Stimulated activated naive CD8-positive, alpha-beta T cell treated with anti-CD3 and anti-CD28 coated beads, Interleukin-15, Interleukin-2, amounts not matched to agents 100 ng/mL and 50 ng/mL, for 24 hours (primary cell): ENCODE measurements around the gene GALK1.
"Not testable (repeated sequence)": the region's sequence is repeated elsewhere in the genome, so short reads cannot be mapped to it uniquely, and the experiment has no call there.

Experiments
- H3K27ac Mint-ChIP-seq: one replicate; pipeline ENCODE4 v1.8.0; 2021; ENCODE audit warnings: mild to moderate bottlenecking, mixed read lengths
- H3K27me3 Mint-ChIP-seq: one replicate; pipeline ENCODE4 v1.8.0; 2021; ENCODE audit warnings: mixed read lengths
- H3K36me3 Mint-ChIP-seq: one replicate; pipeline ENCODE4 v1.8.0; 2021; ENCODE audit warnings: low read depth, mixed read lengths
- H3K4me1 Mint-ChIP-seq: one replicate; pipeline ENCODE4 v1.8.0; 2021; ENCODE audit warnings: low read depth, mixed read lengths
- H3K4me3 Mint-ChIP-seq: one replicate; pipeline ENCODE4 v1.8.0; 2021; ENCODE audit warnings: mild to moderate bottlenecking, mixed read lengths
- H3K9me3 Mint-ChIP-seq: one replicate; pipeline ENCODE4 v1.8.0; 2021; ENCODE audit warnings: mixed read lengths

The GALK1 gene

DNA sequence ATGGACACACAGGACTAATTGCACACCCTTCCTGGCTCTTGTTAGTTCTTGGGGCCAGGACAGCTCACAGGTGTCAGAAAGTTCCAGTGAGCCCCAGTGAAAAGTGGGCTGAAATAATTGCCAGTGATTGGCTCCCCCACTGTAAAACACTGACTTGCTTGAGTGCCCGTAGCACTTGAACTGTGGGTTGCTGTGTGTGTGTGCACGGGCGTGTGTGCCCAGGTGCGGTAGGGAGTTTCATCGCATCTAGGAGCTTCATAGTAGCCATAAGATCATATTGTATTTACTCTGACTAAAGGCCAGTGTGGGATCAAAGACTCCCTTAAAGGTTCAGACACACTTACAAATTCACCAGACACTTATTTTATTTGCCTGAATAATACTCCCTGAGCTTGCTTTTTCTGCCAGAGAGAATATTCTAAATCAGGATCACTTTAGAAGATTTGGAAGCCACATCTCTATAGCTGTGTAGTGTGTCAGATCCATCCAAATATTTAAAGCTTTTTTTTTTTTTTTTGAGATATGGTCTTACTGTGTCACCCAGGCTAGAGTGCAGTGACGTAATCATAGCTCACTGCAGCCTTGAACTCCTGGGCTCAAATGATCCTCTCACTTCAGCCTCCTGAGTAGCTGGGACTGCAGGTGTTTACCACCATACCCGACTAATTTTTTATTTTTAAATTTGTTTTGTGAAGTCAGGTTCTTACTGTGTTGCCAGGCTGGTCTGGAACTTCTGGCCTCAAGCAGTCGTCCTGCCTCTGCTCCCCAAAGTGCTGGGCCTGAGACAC is 31.0 kb upstream of the GALK1 start:
- Mint-ChIP-seq H3K36me3 (peaks cover 34% of the 10 kb centered on the region), H3K27me3 (no peaks in the 10 kb centered on the region), H3K4me3 (no peak overlapping the region), H3K27ac (no peak overlapping the region), H3K9me3 (no peaks in the 10 kb centered on the region), H3K4me1 (peaks cover 22% of the 10 kb centered on the region)

DNA sequence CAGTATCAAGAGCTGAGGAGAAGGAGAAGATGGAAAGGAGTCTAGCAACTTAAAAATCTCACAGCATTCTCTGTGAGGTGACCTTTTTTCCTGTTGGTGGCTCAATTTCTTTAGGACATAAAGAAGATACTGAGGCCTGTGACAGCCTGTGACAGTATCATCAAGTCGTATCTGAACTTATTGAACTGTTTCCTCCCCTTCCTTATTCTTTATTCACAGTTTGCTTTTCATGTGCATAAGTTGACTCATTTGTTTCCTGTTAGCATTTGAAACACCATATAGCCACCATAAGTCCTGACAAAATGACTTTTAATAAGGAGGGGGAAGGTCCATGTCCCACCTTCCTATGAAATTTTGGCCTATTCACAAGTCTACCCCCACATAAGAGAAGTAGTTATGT is 28.5 kb upstream of the GALK1 start:
- H3K27ac Mint-ChIP-seq = peak overlapping the region; percentile 43
- H3K9me3 Mint-ChIP-seq = no peaks in the 10 kb centered on the region

DNA sequence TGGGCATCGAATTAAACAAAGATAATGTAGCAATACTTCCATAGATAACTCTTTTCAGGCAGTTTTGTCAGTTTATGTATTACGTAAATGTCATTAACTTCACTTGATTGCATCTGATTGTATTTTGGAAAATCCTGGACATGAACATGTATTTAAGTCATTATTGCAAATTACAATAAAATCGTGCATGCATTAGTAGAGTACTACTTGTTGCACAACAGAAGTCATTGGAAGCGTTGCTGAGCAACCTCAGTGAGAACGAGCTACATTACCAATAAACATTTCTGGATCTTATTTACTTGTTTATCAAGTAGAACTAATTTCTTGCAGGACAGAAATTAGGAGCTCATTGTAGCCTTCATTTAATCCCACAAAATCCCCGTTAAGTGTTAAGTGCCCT is 26.3 kb upstream of the GALK1 start:
- Mint-ChIP-seq H3K36me3 (peaks cover 29% of the 10 kb centered on the region), H3K27me3 (no peaks in the 10 kb centered on the region), H3K27ac (no peak overlapping the region), H3K9me3 (no peaks in the 10 kb centered on the region), H3K4me3 (no peak overlapping the region), H3K4me1 (peaks cover 44% of the 10 kb centered on the region)

More for the DNA sequence above, 28.5 kb upstream of the GALK1 start:
- Mint-ChIP-seq H3K4me1 (peaks cover 28% of the 10 kb centered on the region), H3K36me3 (peaks cover 33% of the 10 kb centered on the region), H3K4me3 (no peak overlapping the region), H3K27me3 (no peaks in the 10 kb centered on the region)

DNA sequence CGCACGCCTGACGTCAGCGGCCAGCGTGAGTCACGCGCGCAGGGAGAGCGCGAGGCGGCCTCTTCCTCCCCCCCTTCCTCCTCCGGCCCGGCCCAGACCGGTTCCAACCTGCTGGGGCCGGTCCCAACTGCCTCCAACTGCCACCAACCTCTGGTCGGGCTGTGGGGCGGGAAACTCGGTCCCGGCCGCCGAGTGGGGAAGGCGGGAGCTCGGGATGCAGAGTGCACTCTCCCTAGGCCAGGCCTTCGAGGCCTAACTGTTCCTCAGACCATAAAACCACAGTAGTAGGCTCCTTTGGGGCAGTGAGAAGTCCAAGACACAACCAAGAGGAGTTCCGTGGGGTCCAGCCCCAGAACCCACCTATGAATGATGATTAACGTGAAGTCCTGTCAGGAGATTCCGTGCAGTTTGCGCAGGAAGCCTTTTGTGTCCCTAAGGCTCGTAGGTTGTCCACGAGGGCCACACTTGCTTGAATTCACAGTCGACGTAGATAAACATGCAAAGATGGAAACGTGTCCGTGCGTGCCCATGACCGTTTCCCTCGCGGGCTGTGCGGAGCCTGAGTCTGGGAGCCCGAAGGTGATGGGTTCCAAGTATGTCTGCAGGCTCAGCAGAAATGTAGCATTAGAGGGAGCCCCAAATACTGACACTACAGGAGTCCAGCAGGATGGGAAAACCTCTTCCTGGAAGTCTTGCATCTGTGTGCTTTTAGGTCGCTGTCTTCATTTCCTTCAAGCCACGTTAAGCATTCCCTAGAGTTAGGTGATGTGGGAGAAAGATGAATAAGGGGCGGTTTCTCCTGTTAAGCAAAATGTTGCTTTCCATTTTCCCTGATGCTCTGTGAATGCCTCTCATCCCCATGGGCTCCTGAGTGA is 20.3 kb upstream of the GALK1 start:
- Mint-ChIP-seq H3K27me3 (no peaks in the 10 kb centered on the region), H3K9me3 (no peaks in the 10 kb centered on the region), H3K27ac (peak overlapping the region; percentile 100), H3K36me3 (peaks cover 10% of the 10 kb centered on the region), H3K4me1 (peaks cover 60% of the 10 kb centered on the region), H3K4me3 (peak overlapping the region; percentile 88)

DNA sequence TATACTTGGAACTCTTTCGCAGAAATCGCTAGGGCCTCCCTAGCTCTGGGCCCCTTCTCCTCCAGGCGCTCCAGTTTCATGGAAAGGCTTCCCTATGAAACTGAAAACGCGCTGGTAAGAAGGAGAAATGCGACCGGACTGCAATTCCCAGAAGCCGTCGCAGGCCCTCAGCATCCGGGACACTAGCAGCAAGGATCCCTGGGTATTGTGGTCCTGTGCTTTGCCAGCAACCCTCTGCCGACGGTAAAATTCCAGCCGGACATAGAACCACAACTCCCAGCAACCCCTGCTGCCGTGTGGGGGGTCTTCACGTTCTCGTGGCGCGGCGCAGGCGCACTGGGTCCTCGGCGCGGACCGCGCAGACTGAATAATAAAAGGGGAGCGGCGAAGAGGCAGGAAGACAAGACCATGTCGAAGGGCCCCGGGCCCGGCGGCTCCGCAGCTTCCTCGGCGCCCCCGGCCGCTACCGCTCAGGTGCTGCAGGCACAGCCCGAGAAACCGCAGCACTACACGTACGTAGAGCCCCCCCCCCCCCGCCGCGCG is 19.6 kb upstream of the GALK1 start, which contains the start of gene UNK:
Gene UNK, plus strand, starts transcription at position 334 of the 543 bp plus-strand sequence. Its CDS starts 75 bp downstream, at position 409.
- H3K4me3 Mint-ChIP-seq = peak within 1 kb of the TSS; percentile 88
- H3K4me1 Mint-ChIP-seq = peaks cover 67% of the 10 kb centered on the region
- peak within 1 kb of the TSS; percentile 100 for H3K27ac Mint-ChIP-seq
- H3K27me3 Mint-ChIP-seq = no peaks in the 10 kb centered on the region
- no peaks in the 10 kb centered on the region for H3K9me3 Mint-ChIP-seq
- peaks cover 13% of the 10 kb centered on the region for H3K36me3 Mint-ChIP-seq

DNA sequence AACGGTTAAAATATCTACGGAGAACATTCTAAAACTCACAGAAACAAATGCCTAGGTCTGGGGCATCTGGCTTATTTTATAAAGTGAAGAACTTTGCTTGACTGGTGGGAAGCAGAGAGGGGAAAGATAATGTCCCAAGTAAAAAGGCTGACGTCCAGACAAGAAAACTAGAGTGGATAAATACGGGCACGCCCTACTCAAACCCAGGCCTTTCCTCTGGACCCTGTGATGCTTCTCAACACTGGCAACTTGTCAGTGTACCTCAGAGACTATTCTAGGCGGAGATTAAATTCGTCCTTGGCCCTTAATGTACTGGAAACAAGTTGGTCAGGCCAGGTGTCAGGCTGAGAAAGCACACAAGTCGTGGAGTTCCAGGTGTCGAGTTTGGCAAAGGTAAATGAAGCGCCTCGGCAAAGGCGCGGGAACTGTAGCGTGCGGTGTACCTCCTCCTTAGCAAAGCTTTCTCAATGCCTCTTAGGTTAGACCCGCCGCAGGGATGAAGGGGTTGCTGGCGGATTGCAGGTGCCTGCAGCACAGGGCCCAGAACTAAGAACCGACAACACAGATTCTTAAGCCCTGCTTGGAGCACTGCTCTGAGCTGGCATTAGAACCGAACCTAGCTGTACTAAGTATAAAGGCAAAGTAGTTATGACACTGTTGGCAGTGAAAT is 18.9 kb upstream of the GALK1 start:
- Mint-ChIP-seq H3K27ac (peak overlapping the region; percentile 100), H3K9me3 (no peaks in the 10 kb centered on the region), H3K27me3 (no peaks in the 10 kb centered on the region), H3K4me3 (peak overlapping the region; percentile 88), H3K4me1 (peaks cover 67% of the 10 kb centered on the region), H3K36me3 (peaks cover 13% of the 10 kb centered on the region)

DNA sequence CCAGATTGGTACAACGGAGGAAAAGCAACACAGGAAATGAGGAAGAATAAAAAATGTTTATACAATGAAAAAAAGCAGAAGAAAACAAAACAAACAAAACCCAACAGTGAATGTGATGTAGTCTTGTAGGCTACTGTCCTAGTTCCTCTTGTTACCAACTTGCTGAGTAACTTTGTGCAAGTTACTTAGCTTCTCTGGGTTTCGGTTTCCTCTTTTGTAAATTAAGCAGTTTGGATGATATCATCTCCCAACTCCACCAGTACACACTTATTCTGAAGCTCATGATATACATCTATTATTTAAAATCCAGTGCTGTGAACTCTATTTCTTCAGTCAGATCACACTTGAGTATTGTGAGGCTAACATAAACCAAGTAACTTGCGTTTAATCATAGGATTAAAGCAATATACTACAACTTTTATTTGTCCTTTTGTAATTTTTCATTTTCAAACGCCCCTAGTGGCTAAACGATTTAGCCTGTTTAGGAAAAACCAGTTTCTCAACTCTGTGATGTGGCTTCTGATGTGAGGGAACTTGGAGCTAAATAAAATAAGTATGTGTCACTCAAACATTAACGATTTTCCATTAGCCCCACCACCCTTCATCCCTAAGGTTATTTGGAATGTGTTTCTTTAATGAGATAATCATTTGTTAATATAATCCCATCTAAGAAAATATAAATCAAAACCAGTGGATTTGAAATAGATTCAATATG is 18.2 kb upstream of the GALK1 start:
- Mint-ChIP-seq H3K4me1 (peaks cover 64% of the 10 kb centered on the region), H3K27ac (peak overlapping the region; percentile 100), H3K4me3 (peak overlapping the region; percentile 88), H3K36me3 (peaks cover 18% of the 10 kb centered on the region), H3K27me3 (no peaks in the 10 kb centered on the region), H3K9me3 (no peaks in the 10 kb centered on the region)

DNA sequence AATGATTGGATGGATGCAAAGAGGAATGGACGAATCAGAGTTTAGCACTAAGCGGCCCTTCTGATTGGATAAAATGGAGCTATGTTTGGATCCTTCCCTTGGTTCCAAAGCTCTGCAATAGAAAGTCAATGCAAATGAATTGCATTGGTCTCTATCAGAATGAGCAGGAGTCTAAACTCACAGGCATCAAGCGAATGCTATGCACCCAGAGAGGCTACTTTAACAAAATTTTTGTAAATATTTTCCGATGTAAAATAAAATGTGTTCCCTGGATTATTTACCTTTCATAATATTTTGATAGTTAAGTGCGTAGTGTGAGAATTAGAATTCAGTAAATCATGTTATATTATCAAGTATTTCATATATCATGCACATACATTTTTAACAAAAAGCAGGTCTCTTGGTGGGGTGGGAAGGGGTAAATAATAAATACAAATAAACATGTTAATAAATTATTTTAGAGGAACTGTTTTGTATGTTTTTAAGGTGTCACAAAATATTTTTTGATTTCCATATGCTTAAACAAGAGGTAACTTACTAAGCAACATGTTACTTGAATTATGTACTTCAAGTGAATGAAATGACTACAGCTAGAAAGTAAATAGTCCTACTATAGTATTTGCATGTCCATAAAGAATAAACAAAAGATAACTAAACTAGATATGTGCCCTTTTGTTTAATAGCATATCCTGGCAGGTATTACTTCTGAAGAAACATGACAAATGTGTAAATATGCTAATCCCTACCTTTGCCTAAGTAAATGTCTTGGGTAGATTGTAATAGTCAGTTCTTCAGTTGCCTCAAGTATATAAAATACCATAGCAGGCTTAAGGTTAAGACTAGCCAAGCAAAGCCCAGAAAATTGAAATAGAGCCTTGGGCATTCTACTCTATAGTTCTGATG is 15.2 kb upstream of the GALK1 start:
- peaks cover 67% of the 10 kb centered on the region for H3K4me1 Mint-ChIP-seq

DNA sequence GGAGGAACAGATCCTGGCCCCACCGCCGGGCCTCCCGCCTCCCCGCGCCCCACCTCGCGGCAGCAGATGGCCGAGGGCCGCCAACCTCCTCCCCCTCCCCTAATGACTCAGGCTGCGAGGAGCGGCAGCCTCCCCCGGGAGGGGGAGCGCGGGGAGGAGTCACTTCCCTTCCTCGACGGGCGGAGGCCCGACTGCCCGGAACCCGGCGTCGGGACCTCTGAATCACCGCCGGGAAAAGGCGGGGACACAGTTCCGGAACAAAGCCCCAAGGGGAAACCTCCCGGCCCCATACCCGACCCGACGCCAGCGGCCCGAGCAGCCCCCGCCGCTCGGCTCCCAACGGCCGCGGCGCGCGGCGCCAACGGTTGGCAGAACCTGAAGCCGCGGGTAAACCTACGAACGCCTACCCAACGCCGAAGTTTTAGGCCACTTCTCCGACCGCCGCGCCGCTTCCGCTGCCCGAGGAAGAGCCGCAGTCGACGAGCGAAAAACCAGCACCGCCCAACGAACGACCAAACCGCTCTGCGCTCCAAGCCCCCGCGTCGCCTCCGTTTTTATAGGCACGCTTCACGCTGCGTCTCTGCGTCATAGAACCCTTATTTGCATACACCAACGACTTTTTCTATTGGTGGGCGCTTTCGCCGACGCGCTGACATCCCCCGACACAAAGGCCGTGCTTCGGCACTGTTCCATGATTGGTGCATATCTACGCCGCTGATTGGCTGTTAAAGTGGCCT is 14.4 kb upstream of the GALK1 start:
- H3K4me3 Mint-ChIP-seq = peak overlapping the region; percentile 95
- H3K27me3 Mint-ChIP-seq = no peaks in the 10 kb centered on the region
- peaks cover 64% of the 10 kb centered on the region for H3K4me1 Mint-ChIP-seq

More for the DNA sequence above, 15.2 kb upstream of the GALK1 start:
- H3K27ac Mint-ChIP-seq = peak overlapping the region; percentile 97
- peaks cover 39% of the 10 kb centered on the region for H3K36me3 Mint-ChIP-seq
- no peaks in the 10 kb centered on the region for H3K27me3 Mint-ChIP-seq
- H3K4me3 Mint-ChIP-seq = peak overlapping the region; percentile 95
- no peaks in the 10 kb centered on the region for H3K9me3 Mint-ChIP-seq

DNA sequence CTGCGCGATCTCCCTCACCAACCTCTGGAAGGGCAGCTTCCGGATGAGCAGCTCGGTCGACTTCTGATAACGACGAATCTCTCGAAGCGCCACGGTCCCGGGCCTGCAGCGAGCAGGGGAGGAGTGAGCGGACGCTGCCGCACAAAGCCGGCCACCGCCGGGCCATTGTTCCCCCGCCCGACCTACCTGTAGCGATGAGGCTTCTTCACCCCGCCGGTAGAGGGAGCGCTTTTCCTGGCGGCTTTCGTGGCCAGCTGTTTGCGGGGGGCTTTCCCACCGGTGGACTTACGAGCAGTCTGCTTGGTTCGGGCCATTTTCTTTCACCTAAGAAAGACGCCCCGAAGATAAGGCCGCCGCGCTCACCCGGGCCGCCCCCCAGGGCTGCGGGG is 13.9 kb upstream of the GALK1 start:
- Mint-ChIP-seq H3K36me3 (peaks cover 40% of the 10 kb centered on the region), H3K9me3 (no peaks in the 10 kb centered on the region), H3K4me3 (peak overlapping the region; percentile 95), H3K27me3 (no peaks in the 10 kb centered on the region), H3K4me1 (peaks cover 59% of the 10 kb centered on the region), H3K27ac (peak overlapping the region; percentile 91)

More for the DNA sequence above, 14.4 kb upstream of the GALK1 start:
- Mint-ChIP-seq H3K27ac (peak overlapping the region; percentile 97), H3K36me3 (peaks cover 40% of the 10 kb centered on the region), H3K9me3 (no peaks in the 10 kb centered on the region)

DNA sequence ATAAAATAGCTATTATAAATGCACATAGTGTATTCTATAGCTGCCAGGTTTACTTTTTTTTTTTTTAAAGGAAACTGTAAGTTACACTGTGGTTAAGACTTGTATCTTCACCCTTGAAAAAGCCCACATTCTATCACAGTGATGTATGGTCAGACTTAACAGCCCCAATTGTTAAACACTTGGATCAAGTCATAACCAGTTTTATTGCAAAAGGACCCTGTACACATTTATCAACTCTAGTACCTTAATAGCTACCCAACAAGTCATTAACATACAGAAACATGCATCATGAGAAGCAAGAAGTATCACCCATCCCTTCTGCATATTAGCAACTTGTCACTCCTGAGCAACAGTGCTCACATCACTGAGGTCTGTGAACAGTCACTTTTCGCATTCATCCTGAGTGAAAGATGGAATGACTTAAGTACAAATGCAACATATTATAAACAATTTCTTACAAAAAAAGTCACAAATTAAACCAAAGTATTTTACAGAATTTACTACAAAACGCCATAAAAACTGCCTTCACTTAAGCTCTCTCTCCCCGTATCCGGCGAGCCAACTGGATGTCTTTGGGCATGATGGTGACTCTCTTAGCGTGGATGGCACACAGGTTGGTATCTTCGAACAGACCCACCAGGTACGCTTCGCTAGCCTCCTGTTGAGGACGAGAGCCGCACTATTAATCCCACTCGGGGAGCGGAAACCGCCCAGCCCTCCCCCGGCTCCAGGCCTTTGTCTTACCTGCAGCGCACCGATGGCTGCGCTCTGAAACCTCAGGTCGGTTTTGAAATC is 13.3 kb upstream of the GALK1 start:
- Mint-ChIP-seq H3K36me3 (peaks cover 40% of the 10 kb centered on the region), H3K27ac (peak overlapping the region; percentile 91), H3K4me3 (peak overlapping the region; percentile 95), H3K4me1 (peaks cover 53% of the 10 kb centered on the region)
- H3K9me3 Mint-ChIP-seq, H3K27me3 Mint-ChIP-seq: not testable (repeated sequence)

DNA sequence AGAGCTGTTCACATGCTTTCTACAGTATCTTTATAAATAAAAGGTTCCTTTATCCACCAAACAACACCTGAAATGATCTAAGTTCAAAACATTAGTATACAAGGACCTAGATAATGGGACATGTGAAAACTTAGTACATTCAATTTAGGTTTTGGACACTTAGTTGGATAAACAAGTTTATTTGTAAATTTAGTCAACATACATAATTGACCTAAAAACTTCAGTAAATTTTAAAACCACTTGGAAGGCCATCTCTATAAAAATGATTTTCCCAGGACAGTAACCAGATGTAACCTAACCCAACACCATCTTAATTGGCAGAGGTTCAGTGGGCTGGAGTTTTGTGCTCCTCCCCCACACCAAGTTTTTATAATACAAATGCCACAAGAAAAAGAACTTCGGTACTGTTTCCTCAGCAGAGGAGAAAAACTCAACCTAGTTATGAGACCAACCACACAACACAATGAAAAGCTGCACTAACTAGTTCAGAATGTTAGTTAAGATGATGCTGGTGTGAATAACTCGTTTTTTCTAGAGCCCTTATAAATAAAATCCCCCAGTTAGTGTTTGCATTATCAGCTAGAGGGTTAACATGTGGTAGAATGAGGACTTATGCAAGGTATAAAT is 12.4 kb upstream of the GALK1 start:
- Mint-ChIP-seq H3K27ac (peak overlapping the region; percentile 65), H3K4me3 (peak overlapping the region; percentile 95), H3K27me3 (no peaks in the 10 kb centered on the region), H3K36me3 (peaks cover 40% of the 10 kb centered on the region), H3K4me1 (peaks cover 44% of the 10 kb centered on the region), H3K9me3 (no peaks in the 10 kb centered on the region)
